Liver (tissue), 9 donors: ENCODE results near the gene TSC1. TPM values are rescaled to one million over a fixed set of nuclear protein-coding genes. Genes with fewer than 3 reads are reported as not detected.

Experiments
- DNase-seq: peaks from one replicate; pipeline ENCODE4 v3.0.0-alpha.2; 2017; ENCODE audit warnings: low spot score
- H3K27ac ChIP-seq, 2 donors: one replicate each; pipeline ENCODE4 v1.7.0; 2013; ENCODE audit warnings: inconsistent platforms in 2 of 2, low read length in 2 of 2, control low read depth in 1 of 2, low read depth in 1 of 2, mild to moderate bottlenecking in 1 of 2
- H3K27me3 ChIP-seq, 4 donors: one replicate each; pipeline versions ENCODE4 v1.6.1 to v1.7.0; 2013; ENCODE audit warnings: low read length in 3 of 4, inconsistent platforms in 1 of 4, mild to moderate bottlenecking in 1 of 4, moderate library complexity in 1 of 4; ENCODE audit not compliant: control insufficient read depth in 4 of 4, insufficient read depth in 4 of 4
- H3K36me3 ChIP-seq, 4 donors: one replicate each; pipeline versions ENCODE4 v1.6.1 to v1.7.0; 2013; ENCODE audit warnings: low read length in 3 of 4, mild to moderate bottlenecking in 3 of 4, low read depth in 1 of 4, moderate library complexity in 1 of 4; ENCODE audit not compliant: control insufficient read depth in 4 of 4, insufficient read depth in 3 of 4
- H3K4me1 ChIP-seq, 4 donors: one replicate each; pipeline versions ENCODE4 v1.6.1 to v1.7.0; 2013; ENCODE audit warnings: low read length in 3 of 4, mild to moderate bottlenecking in 3 of 4, moderate library complexity in 1 of 4; ENCODE audit not compliant: control insufficient read depth in 4 of 4, insufficient read depth in 4 of 4
- H3K4me3 ChIP-seq, 3 donors: one replicate each; pipeline versions ENCODE4 v1.6.1 to v1.7.0; 2013; ENCODE audit warnings: low read length in 3 of 3, control low read depth in 1 of 3, low read depth in 1 of 3, mild to moderate bottlenecking in 1 of 3
- H3K9ac ChIP-seq, 2 donors: one replicate each; pipeline ENCODE4 v1.7.0; 2013; ENCODE audit warnings: low read length in 2 of 2, mild to moderate bottlenecking in 2 of 2, moderate library complexity in 2 of 2, control low read depth in 1 of 2, low read depth in 1 of 2
- H3K9me3 ChIP-seq, 4 donors: one replicate each; pipeline versions ENCODE4 v1.6.1 to v1.7.0; 2013; ENCODE audit warnings: low read length in 3 of 4; ENCODE audit not compliant: control insufficient read depth in 4 of 4
- ATF3 ChIP-seq: IDR thresholded peaks from 2 replicates; pipeline ENCODE4 v1.6.1; 2016; ENCODE audit warnings: antibody characterized with exemption
- CTCF ChIP-seq: fragments of 150-350 bp; IDR thresholded peaks from 2 replicates; pipeline ENCODE4 v1.5.1; 2017; ENCODE audit warnings: improper control_type of control experiment, low read depth, low read length; ENCODE audit not compliant: missing input control
- EGR1 ChIP-seq, 2 donors: IDR thresholded peaks; 2 replicates each; pipeline ENCODE4 v1.6.1; 2016 to 2018; ENCODE audit warnings: antibody characterized with exemption in 2 of 2, low read depth in 2 of 2
- FOXA1 ChIP-seq: IDR thresholded peaks from 2 replicates; pipeline ENCODE4 v1.6.1; 2016; ENCODE audit warnings: antibody characterized with exemption
- GABPA ChIP-seq, 2 donors: IDR thresholded peaks in 1 of 2; conservative IDR thresholded peaks in 1 of 2; 2 replicates each; pipeline ENCODE4 v1.6.1; 2016; ENCODE audit warnings: antibody characterized with exemption in 2 of 2, mild to moderate bottlenecking in 1 of 2, moderate library complexity in 1 of 2
- HNF4A ChIP-seq, 2 donors: conservative IDR thresholded peaks; 2 replicates each; pipeline ENCODE4 v1.6.1; 2016; ENCODE audit warnings: antibody characterized with exemption in 2 of 2, mild to moderate bottlenecking in 2 of 2
- HNF4G ChIP-seq: IDR thresholded peaks from 2 replicates; pipeline ENCODE4 v1.6.1; 2016; ENCODE audit warnings: antibody characterized with exemption
- JUND ChIP-seq, 2 donors: IDR thresholded peaks; 2 replicates each; pipeline ENCODE4 v1.6.1; 2016; ENCODE audit warnings: antibody characterized with exemption in 2 of 2
- MAX ChIP-seq: IDR thresholded peaks from 2 replicates; pipeline ENCODE4 v1.6.1; 2016; ENCODE audit warnings: antibody characterized with exemption
- NR2F2 ChIP-seq: IDR thresholded peaks from 2 replicates; pipeline ENCODE4 v1.6.1; 2016; ENCODE audit warnings: antibody characterized with exemption
- RAD21 ChIP-seq, 2 donors: IDR thresholded peaks; 2 replicates each; pipeline ENCODE4 v1.6.1; 2016; ENCODE audit warnings: antibody characterized with exemption in 2 of 2, mild to moderate bottlenecking in 2 of 2
- SP1 ChIP-seq: IDR thresholded peaks from 2 replicates; pipeline ENCODE4 v1.6.1; 2018; ENCODE audit warnings: antibody characterized with exemption, mild to moderate bottlenecking
- TAF1 ChIP-seq: conservative IDR thresholded peaks from 2 replicates; pipeline ENCODE4 v1.6.1; 2016; ENCODE audit warnings: antibody characterized with exemption, mild to moderate bottlenecking
- WGBS: extraction: QIAGEN DNeasy Blood & Tissue Kit; methylation state at CpG from one replicate; pipeline ENCODE4 v1.1.7; 2013; 5-methylcytosine and 5-hydroxymethylcytosine counted together
- polyA plus RNA-seq, 2 donors: library from polyadenylated mRNA; stranded (reverse) in 1 of 2; unstranded in 1 of 2; fragments of 200-250 nt in 1 of 2; fragments of >200 nt in 1 of 2; fragmentation: Nextera tagmentation in 1 of 2; extraction: Ambion mirVana in 1 of 2; gene quantifications; one replicate each; pipeline versions ENCODE4 v1.2.1 to v1.2.3, GENCODE V29; 2013 to 2015
- total RNA-seq, 2 donors: library from RNA; depleted of rRNA; stranded (reverse); fragments of >200 nt; gene quantifications; one replicate each; pipeline ENCODE4 v1.2.3, GENCODE V29; 2014
- TF ChIP-seq, protein P1 (sequence below): IDR thresholded peaks from 2 replicates; pipeline ENCODE4 v1.6.1; 2016; ENCODE audit warnings: antibody characterized with exemption, mild to moderate bottlenecking
- donor health status: healthy.
- donor health status: healthy.
- donor health status: healthy.
- donor health status: healthy.
- donor health status: healthy.

The TSC1 gene
- total and polyA plus RNA-seq, 4 donors: 4.6 to 33.5 (median 15.6) TPM

DNA sequence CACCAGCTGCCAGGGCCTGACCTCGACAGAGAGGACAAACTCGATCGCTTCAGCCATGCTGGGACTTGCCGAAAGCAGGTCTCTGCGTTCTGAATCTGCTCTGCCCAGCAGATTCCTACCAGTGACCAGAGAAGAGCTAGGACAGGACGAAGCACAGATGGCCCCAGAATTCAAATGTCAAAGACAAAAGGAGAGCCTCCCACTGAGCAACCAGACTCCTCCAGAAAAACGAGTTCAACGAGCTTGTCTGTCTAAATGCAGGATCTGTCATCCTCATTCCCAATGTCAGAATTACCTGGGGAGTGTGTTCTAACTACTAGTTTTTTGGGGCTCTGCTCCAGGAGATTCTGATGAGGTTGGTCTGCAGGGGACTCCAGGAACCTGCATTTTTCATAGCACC lies 79.7 kb downstream of the TSC1 start:
- Histone ChIP-seq H3K4me1 (no peaks in the 10 kb centered on the region), H3K27ac (no peak overlapping the region), H3K9me3 (no peaks in the 10 kb centered on the region), H3K36me3 (no peaks in the 10 kb centered on the region), H3K9ac (no peak overlapping the region), H3K4me3 (no peak overlapping the region), H3K27me3 (no peaks in the 10 kb centered on the region)
- no peak for DNase-seq
- TF ChIP-seq, protein P1, sequence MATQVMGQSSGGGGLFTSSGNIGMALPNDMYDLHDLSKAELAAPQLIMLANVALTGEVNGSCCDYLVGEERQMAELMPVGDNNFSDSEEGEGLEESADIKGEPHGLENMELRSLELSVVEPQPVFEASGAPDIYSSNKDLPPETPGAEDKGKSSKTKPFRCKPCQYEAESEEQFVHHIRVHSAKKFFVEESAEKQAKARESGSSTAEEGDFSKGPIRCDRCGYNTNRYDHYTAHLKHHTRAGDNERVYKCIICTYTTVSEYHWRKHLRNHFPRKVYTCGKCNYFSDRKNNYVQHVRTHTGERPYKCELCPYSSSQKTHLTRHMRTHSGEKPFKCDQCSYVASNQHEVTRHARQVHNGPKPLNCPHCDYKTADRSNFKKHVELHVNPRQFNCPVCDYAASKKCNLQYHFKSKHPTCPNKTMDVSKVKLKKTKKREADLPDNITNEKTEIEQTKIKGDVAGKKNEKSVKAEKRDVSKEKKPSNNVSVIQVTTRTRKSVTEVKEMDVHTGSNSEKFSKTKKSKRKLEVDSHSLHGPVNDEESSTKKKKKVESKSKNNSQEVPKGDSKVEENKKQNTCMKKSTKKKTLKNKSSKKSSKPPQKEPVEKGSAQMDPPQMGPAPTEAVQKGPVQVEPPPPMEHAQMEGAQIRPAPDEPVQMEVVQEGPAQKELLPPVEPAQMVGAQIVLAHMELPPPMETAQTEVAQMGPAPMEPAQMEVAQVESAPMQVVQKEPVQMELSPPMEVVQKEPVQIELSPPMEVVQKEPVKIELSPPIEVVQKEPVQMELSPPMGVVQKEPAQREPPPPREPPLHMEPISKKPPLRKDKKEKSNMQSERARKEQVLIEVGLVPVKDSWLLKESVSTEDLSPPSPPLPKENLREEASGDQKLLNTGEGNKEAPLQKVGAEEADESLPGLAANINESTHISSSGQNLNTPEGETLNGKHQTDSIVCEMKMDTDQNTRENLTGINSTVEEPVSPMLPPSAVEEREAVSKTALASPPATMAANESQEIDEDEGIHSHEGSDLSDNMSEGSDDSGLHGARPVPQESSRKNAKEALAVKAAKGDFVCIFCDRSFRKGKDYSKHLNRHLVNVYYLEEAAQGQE: no peak
- TF ChIP-seq MAX (no peak), EGR1 (IDR thresholded peaks at IDR 0.05; ENCODE audit: low read depth in 2 of 2) (no peak), CTCF (no peak)
- WGBS: 70% methylated on average over 8 of the region's 8 CpGs

- no peaks in the 10 kb centered on the region for H3K9me3 ChIP-seq
- WGBS: 81% methylated on average over 2 of the region's 2 CpGs
- H3K27ac ChIP-seq: no peak overlapping the region
- H3K4me1 ChIP-seq: no peaks in the 10 kb centered on the region
- H3K36me3 ChIP-seq: no peaks in the 10 kb centered on the region
- no peaks in the 10 kb centered on the region for H3K27me3 ChIP-seq
- no peak for TF ChIP-seq HNF4G
- no peak for TF ChIP-seq HNF4A (conservative IDR thresholded peaks at IDR 0.05)
- TF ChIP-seq NR2F2: no peak
- TF ChIP-seq JUND (IDR thresholded peaks at IDR 0.05): no peak
- no peak for TF ChIP-seq SP1
- no peak for TF ChIP-seq EGR1 (IDR thresholded peaks at IDR 0.05; ENCODE audit: low read depth in 2 of 2)
- TF ChIP-seq CTCF: no peak
- no peak for TF ChIP-seq RAD21 (IDR thresholded peaks at IDR 0.05)
- TF ChIP-seq, protein P1: no peak
- no peak for TF ChIP-seq ATF3
- TF ChIP-seq FOXA1: no peak
- no peak for TF ChIP-seq TAF1
- TF ChIP-seq GABPA (IDR thresholded peaks at IDR 0.05 in 1 of 2, conservative IDR thresholded peaks at IDR 0.05 in 1 of 2): no peak
- H3K4me3 ChIP-seq: no peak overlapping the region
- H3K9ac ChIP-seq: no peak overlapping the region
- no peak for DNase-seq
Observed at GRCh38 chr9:132864277-132864676, 80.1 kb downstream of the TSC1 start.
